Measurements from ENCODE around the gene SHB.
A peak's percentile ranks its signal among the peaks of the same experiment; 100 is the strongest.
"Not testable (repeated sequence)": the region's sequence is repeated elsewhere in the genome, so short reads cannot be mapped to it uniquely, and the experiment has no call there.

The SHB gene

DNA sequence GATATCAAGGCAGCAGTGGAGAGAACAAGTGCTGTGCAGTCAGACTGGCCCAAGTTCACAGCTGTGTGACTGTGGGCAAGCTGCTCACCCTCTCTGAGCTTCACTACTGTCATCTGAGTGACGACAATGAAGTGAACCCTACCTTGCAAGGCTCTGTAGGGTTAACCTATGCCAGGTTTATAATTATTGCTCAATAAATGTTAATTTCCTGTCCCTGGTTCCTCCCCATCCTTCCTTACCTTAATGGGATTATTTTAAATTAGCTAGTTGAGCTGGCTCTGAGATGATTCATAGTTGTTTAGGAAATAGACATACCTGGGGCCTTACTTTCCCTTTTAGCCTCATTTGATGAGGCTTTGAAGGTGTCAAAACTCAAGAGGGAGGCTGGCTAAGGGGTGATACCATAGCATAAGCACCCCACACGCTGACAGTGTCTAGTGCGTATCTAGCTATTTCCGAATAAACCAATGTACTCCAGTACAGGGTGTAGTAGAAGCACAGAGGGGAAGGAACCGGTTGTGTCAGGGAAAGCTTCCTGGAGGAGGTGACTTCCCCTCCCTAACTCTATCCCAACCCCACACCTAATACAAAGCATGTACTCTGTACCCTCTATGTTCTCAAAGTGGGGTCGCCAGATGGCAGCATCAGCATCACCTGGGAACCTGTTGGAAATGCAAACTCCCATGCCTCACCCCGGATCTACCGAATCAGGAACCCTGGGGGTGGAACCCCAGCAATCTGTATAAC is 101.8 kb downstream of the SHB start:
- no peak for DNase-seq (ENCODE audit: low spot score)

- DNase-seq (ENCODE audit: low spot score): no peak
Measured at GRCh38 chr9:37966412-37967013, 102.5 kb downstream of the SHB start.

DNA sequence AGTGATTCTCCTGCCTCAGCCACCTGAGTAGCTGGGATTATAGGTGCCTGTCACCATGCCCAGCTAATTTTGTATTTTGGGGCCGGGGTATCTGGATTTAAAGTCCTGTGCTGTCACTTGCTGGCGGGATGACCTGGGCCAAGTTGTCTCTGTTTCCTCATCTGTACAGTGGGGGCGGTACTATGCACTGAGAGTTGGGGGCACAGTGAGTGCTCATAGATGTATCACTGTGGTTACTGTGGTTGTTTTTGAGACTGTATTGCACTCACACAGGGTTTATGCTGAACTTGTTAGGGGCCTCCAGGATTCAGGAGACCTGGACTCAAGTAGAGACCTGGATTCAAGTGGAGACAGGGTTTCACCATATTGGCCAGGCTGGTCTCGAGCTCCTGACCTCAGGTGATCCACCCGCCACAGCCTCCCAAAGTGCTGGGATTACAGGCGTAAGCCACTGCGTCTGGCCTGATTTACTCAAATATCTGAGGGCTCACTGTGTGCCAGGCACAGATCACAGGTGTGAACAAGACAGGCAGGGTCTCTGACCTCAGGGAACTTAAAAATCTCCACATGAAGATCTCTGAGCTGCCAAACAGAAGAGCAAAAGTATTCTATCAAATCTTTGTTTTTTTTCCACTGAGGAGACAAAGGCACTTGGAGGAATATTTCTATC is 103.2 kb downstream of the SHB start:
- DNase-seq (ENCODE audit: low spot score): not testable (repeated sequence)

GRCh38 chr9:37965116-37965515 is 103.9 kb downstream of the SHB start:
- no peak for DNase-seq (ENCODE audit: low spot score)

GRCh38 chr9:37964740-37965081 is 104.3 kb downstream of the SHB start:
- no peak for DNase-seq (ENCODE audit: low spot score)

GRCh38 chr9:37963936-37964739 is 104.9 kb downstream of the SHB start:
- DNase-seq (ENCODE audit: low spot score): no peak

DNA sequence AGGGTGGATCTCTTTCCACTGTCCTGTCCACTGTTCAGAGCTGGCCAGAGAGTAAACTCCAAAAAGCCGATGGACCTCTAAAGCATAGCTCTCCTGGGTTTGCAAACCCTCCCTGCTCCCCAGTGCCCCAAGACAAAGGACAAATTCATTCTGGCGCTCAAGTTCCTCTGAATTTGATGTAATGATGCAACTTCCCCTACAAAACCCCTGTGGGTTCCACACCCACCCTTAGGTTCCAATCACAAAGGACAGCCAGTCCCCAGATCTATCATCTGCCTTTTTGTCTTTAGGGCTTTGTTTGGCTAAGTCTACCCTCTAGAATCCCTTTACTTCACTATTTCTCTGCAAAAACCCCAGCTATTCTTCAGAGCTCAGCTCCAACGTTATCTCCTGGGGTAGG is 107.7 kb downstream of the SHB start:
- DNase-seq (ENCODE audit: low spot score): no peak

DNA sequence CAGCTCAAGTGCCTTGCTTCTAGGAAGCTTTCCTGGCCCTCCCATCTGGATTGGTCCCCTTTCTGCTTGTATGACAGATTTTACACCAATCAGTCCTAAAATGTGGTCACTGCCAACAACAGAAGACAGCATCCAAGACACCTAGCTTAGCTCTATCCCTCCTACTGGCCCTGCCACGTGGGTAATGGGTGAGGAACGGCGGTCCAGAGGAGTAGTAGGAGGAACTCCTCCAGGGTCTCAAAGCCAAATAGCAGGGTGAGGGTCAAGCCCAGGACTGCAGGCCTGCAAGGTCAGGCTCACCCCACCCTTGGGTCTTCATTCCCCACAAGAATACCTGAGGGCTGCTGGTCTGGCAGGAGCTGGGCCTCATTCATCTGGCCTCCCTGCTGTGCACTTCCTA is 108.4 kb downstream of the SHB start:
- no peak for DNase-seq (ENCODE audit: low spot score)

DNA sequence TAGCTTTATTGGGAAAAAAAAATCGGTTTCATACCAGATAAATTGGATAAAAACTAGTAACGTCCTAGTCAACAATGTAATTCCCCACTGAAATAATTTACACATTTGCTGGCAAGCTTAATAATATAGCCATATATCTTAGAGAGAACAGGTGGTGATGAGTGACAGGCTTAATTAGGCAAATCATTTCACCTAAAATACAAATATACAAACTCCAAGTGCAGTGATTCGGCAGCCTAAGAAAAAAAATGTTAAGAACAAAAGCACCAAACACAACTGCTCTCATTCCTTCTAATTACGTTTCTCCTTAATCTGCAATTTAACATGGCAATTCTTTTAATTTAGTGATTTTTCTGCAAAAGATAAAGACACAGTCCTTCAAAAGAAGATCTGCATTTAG is 109.1 kb downstream of the SHB start:
- no peak for DNase-seq (ENCODE audit: low spot score)

GRCh38 chr9:37958154-37958553 is 110.9 kb downstream of the SHB start:
- DNase-seq (ENCODE audit: low spot score): no peak

DNA sequence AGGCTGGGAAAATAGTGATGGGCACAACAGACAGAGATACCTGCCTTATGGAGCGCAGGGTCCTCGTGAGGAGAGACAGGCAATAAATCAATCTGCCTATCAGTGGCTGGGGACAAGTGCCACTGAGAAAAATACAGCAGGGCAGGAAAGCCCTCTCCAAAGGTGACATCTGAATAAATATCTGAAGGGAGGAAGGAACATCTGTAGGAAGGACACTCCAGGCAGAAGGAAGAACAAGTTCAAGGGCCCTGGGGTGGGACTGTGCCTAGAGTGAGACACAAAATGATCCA is 111.4 kb downstream of the SHB start:
- no peak for DNase-seq (ENCODE audit: low spot score)

GRCh38 chr9:37956904-37957663 is 111.9 kb downstream of the SHB start:
- DNase-seq (ENCODE audit: low spot score): no peak

DNA sequence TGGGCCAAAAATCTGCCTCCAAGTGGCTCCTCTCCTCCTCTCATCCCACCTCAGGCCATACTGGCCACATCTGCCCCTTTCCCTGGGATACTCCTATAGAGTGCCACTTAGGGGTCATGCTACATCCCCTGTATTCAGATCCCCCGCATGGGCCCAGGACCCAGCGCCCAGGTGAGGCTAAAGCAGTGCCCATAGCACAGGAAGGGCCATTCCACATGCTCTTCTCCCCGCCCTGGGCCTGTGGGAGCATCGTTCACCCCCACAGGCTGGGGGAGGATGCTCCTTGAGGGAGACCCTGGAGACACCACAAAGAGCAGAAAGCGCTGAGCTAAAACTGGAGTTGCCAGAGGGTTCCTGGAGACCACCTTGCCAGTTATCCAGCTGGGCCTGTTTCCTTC is 112.6 kb downstream of the SHB start:
- no peak for DNase-seq (ENCODE audit: low spot score)

DNA sequence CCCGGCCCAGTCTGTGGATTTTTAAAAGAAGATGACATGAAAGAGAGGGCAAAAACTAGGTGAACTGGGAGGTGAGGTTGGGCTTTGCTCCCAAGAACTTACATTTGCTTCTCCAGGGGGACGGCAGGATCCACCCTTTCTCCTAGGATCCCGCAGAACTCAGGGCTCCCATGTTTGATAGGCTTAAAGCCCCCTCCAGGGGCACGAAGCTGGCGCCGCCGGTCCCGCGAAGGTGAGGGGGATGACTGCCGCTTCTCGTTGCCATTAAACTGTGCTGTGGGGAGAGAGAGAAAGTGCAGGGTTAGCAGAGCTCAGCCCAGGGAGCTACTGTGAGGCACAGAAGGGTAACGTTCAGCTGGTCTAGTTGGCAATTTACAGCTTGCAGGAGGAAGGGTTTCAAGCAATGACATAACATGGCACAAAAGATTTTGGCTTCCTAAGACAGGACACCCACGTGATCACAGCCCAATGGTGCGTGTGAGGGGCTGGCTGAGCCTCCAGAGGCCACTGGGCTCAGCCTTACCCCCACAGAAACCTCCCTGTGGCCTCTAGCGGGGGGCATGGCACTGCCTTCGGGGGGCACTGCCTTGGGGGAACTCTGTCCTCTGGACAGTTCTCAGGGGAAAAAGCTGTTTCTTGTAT is 113.1 kb downstream of the SHB start:
- no peak for DNase-seq (ENCODE audit: low spot score)

- DNase-seq (ENCODE audit: low spot score): no peak
Measured at GRCh38 chr9:37954581-37954981, 114.4 kb downstream of the SHB start.

DNA sequence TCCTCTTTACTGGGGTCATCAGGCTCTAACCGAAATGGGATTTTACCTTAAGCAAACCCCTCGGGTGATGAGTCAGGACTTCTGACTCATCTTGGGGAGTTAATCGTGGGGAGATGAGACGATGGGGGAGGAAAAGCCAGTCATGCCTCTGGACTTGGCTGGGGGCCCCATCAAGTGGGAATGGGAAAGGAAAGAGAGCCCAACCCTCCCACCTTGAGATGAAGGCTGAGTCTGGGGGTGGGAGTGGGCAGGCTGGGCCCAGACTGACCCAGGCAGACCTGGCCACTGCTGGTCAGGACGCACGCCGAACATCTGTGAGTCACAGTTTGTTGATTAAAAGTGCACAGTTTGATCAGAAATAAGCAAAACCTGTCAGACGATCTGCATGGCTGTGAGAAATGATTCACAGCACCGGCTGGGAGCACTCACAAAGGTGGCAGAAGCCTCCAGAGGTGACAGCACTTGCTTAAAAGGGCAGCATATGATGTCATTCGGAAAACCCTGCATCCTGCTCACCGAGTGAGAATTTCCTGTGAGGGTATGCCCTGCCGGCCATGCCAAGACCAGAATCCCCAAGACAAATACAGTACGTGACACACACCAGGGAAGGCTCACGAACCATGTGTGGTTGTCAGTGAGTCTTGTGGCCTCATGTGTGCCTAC is 115.1 kb downstream of the SHB start:
- peak; percentile 24 for DNase-seq (ENCODE audit: low spot score)

DNA sequence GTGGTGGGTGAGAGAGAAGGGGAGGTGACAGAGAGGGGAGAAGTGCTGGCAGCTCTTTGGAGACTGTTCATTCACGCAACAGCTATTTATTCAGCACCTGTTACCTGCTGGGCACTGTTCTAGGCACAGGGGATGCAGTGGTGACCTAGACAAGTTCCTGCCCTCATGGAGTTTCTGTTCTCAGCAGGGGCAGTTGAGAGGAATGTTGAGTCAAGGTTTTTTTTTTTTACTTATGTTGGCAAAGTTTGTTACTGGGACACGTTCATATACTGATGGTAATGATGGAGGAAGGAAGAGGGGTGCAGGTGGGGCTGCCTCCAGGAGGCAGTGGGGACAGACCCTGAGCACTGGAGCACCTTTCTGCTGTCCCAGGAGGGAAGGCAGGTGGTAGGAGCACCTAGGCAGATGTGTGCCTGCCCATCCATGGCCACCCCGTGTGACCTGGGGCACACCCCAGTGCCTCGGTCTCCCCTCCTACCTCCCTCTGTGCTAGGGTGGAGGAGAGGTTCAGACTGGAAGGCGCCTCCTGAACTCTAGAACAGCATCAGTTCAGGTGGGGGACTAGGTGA is 115.7 kb downstream of the SHB start:
- DNase-seq (ENCODE audit: low spot score): no peak

DNA sequence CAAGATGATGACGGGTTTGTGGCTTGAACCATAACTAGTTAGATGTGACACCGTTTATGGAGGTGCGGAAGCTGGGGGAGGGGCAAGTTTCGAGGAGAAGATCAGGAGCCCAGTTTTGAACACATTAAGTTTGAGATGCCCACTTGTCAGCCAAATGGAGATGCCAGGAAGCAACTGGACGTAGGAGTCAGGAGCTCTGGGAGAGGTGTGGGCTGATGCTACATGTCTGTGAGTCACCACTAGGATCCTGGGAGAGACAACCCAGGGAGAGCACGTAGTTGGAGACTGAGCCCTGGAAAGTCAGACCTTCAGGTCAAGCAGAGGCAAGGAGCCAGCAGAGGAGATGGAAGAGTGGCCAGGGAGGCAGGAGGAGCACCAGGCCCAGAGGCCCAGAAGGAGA is 116.3 kb downstream of the SHB start:
- no peak for DNase-seq (ENCODE audit: low spot score)

DNA sequence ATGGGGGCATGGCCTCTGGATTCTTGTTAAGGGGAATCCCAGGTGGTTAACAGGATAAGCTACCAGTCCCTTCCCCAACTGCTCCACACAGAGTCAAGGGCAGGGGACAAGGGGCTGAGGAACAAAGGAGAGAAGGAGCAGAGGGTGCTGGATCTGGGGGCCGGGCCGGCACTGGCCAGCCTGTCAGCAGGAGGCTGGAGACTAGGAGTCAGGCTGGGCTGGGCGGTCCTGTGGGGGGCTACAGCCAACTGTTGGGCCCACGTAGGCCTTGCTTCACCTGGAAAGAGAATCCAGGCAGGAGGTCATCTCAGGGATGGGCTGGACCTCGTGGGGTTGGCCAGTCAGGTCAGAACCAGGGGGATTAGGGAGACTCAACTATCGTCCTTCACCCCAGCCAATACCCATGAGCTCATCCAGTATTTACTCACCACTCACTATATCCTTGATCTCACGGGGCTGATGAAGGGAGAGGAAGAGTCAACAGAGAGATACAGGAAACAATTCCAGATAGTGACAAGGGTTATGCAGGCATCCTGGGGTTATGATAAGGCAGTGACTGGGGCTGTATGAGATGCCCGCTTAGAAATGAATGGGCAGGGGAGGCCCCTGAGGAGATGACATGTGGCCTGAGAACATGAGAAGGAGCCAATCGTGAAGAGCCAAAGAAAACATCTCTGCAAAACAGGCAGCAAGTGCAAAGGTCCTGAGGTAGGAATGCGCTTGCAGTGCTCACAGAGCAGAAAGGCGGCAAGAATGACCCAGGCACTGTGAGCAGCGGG is 117.2 kb downstream of the SHB start:
- DNase-seq (ENCODE audit: low spot score): no peak

GRCh38 chr9:37950561-37950960 is 118.5 kb downstream of the SHB start:
- no peak for DNase-seq (ENCODE audit: low spot score)

Measured in CD4-positive, alpha-beta T cell treated with Interleukin-15 for 4 hours (primary cell).